Measurements from ENCODE around the gene LHFPL2.

The LHFPL2 gene

GRCh38 chr5:78567617-78568016 lies 81.0 kb downstream of the LHFPL2 start:
- DNase-seq (ENCODE audit: low spot score): no peak

- DNase-seq (ENCODE audit: low spot score): no peak
These were observed 81.7 kb downstream of the LHFPL2 start for GRCh38 chr5:78566747-78567425.

GRCh38 chr5:78565395-78565794 lies 83.2 kb downstream of the LHFPL2 start:
- no peak for DNase-seq (ENCODE audit: low spot score)

GRCh38 chr5:78563621-78564020 lies 85.0 kb downstream of the LHFPL2 start:
- DNase-seq (ENCODE audit: low spot score): no peak

- DNase-seq (ENCODE audit: low spot score): no peak
These were observed 85.8 kb downstream of the LHFPL2 start for GRCh38 chr5:78562714-78563330.

- DNase-seq (ENCODE audit: low spot score): no peak
These were observed 86.6 kb downstream of the LHFPL2 start for GRCh38 chr5:78562001-78562400.

GRCh38 chr5:78561261-78561660 lies 87.3 kb downstream of the LHFPL2 start:
- no peak for DNase-seq (ENCODE audit: low spot score)

- no peak for DNase-seq (ENCODE audit: low spot score)
These were observed 88.3 kb downstream of the LHFPL2 start for GRCh38 chr5:78560000-78560855.

- DNase-seq (ENCODE audit: low spot score): no peak
These were observed 91.0 kb downstream of the LHFPL2 start for GRCh38 chr5:78557601-78558000.

GRCh38 chr5:78555870-78556269 lies 92.7 kb downstream of the LHFPL2 start:
- no peak for DNase-seq (ENCODE audit: low spot score)

- no peak for DNase-seq (ENCODE audit: low spot score)
These were observed 93.9 kb downstream of the LHFPL2 start for GRCh38 chr5:78554670-78555069.

- no peak for DNase-seq (ENCODE audit: low spot score)
These were observed 94.8 kb downstream of the LHFPL2 start for GRCh38 chr5:78553580-78554353.

GRCh38 chr5:78552729-78553342 lies 95.7 kb downstream of the LHFPL2 start:
- DNase-seq (ENCODE audit: low spot score): no peak

GRCh38 chr5:78550891-78551290 lies 97.7 kb downstream of the LHFPL2 start:
- DNase-seq (ENCODE audit: low spot score): no peak

- no peak for DNase-seq (ENCODE audit: low spot score)
These were observed 99.5 kb downstream of the LHFPL2 start for GRCh38 chr5:78549043-78549442.

GRCh38 chr5:78547731-78548615 lies 100.6 kb downstream of the LHFPL2 start:
- DNase-seq (ENCODE audit: low spot score): no peak

- DNase-seq (ENCODE audit: low spot score): no peak
These were observed 101.4 kb downstream of the LHFPL2 start for GRCh38 chr5:78547183-78547582.

GRCh38 chr5:78546276-78546996 lies 102.1 kb downstream of the LHFPL2 start:
- DNase-seq (ENCODE audit: low spot score): no peak

GRCh38 chr5:78545406-78545805 lies 103.2 kb downstream of the LHFPL2 start:
- DNase-seq (ENCODE audit: low spot score): no peak

GRCh38 chr5:78544561-78545201 lies 103.9 kb downstream of the LHFPL2 start:
- DNase-seq (ENCODE audit: low spot score): no peak
